HG02610 (cell line): ENCODE measurements around the gene TRAPPC3L.

Source experiments
- ATAC-seq: cut with Tn5 transposase; IDR thresholded peaks from one replicate; pipeline ENCODE4 v1.9.1; 2021; ENCODE audit warnings: mild to moderate bottlenecking, moderate library complexity; ENCODE audit not compliant: unreplicated experiment

Gene TRAPPC3L

DNA sequence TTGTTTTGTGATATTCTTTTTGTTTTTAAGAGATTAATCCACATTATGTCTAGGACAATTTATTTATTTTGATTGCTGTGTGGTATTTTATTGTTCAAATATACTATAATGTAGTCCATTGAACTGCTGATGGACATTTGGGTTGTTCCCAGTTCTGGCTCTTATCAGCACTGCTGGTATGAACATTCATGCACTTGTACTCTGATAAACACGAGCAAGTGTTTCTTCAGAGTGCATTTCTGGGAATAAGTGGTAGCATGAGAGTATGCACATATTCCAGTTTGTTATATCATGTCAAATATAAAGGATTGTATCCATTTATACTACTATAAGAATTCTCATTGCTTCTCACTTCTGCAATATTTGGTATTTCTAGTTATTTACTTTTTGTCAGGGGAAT is 77.2 kb downstream of the TRAPPC3L start:
- no peak for ATAC-seq

DNA sequence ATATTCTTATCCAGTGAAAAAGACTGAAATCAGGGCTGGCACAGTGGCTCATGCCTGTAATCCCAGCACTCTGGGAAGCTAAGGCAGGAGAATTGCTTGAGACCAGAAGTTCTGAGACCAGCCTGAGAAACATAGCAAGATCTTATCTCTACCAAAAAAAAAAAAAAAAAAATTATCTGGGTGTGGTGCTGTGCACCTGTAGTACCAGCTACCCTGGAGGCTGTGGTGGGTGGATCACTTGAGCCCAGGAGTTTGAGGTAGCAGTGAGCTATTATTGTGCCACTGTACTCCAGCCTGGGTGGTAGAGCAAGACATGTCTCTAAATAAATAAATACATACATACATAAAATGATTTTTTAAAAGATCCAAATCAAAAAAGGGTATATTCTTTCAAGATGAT is 78.0 kb downstream of the TRAPPC3L start:
- ATAC-seq, result no peak

DNA sequence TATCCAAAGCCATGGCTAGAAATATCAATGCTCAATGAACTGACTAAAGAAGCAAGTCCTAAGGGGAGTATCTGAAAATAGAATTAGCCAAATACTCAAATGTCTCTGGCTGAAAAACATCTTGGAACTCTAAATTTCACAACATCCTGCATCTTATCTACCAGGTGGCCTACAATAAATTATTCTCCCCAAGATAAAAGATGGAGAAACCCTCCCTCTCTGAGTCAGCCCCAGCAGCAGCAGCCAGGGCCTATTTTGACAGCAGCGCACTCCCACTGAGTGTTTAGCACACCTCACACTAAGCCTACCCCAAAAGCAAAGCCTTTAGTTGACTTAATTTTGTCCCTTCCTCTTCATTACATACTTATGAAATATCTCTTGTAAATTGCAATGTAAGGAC is 78.4 kb downstream of the TRAPPC3L start:
- ATAC-seq, result no peak

DNA sequence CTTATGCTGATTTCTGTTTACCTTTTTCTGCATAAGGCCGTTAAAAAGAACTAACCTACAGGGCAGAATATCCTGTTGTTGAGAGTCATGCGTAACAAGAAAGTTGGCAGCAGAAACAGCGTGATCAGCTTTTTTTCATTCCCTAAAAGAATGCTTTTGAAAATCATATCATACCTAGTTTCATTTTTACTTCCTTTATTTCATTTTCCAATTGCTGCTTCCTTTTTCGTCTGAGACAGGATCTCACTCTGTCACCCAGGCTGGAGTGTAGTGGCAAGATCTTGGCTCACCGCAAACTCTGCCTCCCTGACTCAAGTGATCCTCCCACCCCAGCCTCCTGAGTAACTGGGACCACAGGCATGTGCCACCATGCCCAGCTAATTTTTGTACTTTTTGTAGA is 80.2 kb downstream of the TRAPPC3L start:
- no peak for ATAC-seq

DNA sequence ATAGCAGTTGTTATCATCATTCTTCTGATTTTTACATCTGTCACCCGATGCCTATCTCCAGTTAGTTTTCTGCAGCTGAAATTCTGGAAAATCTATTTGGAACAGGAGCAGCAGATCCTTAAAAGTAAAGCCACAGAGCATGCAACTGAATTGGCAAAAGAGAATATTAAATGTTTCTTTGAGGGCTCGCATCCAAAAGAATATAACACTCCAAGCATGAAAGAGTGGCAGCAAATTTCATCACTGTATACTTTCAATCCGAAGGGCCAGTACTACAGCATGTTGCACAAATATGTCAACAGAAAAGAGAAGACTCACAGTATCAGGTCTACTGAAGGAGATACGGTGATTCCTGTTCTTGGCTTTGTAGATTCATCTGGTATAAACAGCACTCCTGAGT is 82.2 kb downstream of the TRAPPC3L start:
- no peak for ATAC-seq

DNA sequence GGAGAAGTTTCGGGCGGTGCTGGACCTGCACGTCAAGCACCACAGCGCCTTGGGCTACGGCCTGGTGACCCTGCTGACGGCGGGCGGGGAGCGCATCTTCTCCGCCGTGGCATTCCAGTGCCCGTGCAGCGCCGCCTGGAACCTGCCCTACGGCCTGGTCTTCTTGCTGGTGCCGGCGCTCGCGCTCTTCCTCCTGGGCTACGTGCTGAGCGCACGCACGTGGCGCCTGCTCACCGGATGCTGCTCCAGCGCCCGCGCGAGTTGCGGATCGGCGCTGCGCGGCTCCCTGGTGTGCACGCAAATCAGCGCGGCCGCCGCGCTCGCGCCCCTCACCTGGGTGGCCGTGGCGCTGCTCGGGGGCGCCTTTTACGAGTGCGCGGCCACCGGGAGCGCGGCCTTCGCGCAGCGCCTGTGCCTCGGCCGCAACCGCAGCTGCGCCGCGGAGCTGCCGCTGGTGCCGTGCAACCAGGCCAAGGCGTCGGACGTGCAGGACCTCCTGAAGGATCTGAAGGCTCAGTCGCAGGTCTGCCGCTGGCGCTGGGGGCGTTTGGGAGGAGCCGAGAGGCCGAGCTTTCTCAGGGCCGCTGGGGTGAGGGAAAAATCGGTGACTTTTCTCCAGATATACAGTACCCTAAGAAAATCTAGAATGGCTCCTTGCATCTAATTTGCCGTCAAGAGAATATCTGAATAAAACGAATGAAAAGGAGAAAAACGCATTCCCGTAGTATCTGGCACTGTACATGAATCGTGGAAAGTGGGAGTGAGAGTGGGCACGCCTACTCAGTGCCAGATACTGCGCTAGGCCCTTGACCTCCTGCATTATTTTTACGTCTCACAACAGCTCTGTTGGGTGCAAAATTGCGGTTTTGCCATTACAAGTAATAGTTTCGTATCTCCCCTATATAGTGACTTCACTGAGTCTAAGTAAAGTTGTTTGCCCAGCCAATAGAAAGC is 83.3 kb downstream of the TRAPPC3L start:
- peak; percentile 78 for ATAC-seq

DNA sequence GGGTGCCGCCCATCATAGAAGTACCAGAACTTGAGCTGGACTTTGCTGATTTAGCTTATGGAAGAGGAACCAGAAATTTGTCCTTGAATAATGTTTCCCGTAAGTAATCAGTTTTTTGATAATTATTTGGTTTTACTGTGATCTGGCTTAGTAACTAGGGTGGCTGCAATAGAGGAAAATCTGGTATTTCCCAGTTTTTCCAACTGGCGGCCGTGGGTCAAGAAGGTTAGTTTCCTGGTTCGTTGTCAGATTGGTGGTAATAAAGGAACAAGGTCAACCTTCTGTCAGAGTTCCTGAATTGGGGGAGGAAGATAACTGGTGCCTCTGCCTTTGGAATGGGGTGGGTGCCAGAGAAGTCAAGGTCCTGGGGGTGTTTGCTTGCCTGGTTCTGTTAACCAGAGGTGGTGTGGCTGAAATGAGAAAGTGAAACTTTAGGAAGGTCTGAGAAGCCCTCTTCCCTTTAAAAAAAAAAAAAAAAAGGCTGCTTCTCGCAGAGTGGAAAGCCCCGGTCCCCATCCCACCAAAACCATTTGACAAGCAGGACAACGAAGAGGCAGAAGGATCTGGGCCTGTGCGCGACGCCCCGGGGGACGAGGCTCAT is 84.1 kb downstream of the TRAPPC3L start, which contains the start of gene CALHM6:
Gene CALHM6 (plus strand): TSS at position 45 of the 601 bp plus-strand sequence. CDS start 555 bp downstream, at position 600.
- ATAC-seq, result no peak

DNA sequence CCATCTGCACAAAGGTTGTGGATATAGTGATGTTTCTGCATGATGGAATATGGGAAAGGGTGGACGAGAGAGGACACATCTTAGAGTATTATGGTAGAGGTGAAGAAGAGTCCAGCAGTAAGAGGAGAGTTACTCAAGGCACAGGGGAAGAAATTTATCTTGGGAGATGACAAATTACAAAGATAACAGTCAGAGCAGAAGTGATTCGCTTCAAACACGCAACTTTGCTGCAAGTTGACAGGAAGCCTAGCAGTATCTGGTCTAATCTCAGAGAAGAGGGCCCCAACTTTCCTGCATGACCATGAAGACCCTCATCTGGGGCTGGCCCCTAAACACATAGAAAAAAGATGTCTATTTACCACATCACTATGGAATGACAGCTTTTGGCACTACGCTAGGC is 85.6 kb downstream of the TRAPPC3L start:
- ATAC-seq, result no peak

DNA sequence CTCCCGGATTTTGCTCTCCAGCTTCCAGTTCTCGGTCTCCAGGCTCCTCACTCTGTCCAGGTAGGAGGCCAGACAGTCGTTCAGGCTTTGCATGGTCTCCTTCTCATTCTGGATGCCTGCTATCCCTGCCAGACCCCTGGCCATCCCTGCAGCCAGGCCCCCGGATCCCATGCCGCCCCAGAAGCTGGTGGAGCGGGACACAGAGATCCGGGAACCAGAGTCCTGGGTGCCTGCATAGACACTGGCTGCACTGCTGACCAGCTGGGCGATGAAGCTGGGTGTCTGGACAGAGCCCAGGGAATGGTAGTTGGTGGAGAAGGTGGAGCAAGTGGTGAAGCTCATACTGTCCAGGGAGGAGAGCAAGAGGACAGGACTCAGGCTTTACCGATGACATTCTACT is 87.2 kb downstream of the TRAPPC3L start:
- ATAC-seq, result no peak

DNA sequence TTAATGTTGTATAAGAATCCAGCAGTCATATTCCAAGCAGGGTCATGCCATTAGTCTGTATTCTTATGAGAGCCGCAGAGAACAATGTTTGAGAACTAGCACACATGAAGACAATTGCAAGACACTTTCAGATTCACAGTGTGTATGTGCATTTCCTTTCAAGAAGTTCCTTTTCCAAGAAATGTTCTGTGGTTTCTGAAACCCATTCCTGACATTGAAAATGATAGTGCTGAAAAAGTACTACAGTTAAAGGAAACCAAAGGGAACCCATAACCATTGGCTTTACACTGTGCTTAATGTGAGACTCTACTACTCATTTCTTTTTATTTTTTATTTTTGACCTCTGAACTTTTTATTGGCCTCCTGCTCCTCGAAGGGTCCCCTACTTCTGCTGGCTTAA is 88.6 kb downstream of the TRAPPC3L start:
- no peak for ATAC-seq

DNA sequence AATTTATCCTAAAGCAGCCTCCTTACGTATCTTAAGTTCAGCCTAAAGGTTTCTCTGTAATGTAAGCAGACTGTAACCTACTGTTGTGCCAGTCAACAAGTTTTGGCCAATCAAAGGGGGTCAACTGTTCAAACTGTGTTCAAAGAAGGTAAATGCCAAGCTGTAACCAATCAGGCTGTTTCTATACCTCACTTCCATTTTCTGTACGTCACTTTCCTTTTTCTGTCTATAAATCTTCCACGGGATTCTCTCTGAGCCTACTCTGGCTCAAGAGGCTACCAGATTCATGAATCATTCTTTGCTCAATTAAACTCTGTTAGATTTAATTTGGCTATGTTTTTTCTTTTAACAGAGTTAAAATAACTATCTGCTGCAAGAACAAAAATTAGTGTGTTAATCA is 89.4 kb downstream of the TRAPPC3L start:
- no peak for ATAC-seq

DNA sequence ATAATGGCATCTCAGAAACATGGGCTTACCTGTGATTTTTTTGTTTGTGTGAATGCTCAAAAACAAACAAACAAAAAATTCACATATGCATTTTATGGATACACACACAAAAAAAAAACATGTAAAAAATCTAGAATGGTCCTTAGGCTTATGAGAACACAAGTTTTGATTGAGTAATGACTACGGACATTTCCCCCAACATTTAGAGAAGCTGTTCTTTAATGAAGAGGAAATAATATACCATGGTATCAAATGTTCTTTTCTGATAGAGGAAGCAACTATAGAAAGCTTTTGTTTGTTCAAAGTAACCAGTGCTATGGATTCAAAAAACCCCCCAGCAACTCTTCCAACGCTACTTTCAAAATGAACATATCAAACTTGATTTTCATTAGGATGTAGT is 93.0 kb downstream of the TRAPPC3L start:
- no peak for ATAC-seq

DNA sequence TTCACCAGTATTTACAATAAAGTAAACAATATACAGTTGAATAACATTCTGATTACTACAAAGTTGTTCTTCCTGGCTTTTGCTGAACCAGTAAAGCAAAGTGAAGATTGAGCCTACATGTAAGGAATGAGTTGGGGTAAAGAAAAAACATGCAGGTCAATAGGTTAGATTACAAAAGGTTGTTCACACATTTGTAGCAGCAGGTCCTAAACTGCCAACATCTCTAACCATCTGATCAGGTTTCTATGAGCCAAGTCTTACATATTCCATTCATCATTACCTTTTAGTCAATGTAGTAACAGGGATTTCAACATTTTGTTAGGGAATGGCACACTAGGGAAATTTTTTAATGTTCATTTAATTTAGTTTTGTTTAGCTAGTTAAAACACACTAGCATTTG is 93.6 kb downstream of the TRAPPC3L start:
- no peak for ATAC-seq

DNA sequence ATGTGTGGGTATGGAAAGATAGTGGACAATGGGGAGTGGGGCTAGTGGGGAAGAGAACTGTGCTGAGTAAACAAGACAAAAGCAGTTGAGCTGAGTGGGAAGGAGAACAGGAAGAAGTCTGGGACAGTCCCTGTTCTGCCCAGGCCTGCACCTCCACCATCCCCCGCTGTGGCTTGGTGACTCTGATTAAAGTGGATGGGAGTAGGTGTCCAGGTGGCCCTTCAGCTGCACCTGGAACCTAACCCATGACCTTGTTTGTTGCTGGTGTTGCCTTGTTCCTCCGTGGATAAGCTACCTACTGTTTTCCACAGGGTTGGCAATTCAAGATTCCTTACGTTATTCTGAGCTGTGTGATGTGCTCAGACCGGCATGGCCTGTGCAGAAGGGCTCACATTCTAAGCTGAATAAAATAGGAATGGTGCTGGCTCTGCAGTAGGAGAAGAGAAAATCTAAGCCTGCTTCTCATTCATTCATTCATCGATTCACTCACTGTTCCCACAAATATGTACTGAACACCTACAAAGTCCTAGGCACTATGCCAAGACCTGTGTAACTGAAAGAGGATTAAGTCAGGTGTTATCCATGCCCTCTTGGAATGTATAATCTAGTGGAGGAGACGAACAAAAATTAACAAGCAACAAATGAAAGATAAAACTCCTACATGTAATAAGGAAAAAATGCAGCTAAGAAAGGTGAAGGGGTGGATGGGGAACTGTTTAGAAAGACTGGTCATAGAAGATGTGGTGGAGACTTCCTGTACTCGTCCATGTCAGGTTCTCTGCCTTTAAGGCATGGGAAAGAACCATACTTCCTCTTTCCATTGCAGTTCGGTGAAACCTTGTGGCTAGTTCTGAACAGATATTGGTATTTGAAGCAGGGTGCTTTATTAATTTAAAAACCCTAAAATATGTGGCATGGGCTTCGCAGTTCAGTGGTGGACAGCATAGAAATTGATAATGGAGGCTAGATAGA is 94.4 kb downstream of the TRAPPC3L start:
- ATAC-seq, result peak; percentile 90

DNA sequence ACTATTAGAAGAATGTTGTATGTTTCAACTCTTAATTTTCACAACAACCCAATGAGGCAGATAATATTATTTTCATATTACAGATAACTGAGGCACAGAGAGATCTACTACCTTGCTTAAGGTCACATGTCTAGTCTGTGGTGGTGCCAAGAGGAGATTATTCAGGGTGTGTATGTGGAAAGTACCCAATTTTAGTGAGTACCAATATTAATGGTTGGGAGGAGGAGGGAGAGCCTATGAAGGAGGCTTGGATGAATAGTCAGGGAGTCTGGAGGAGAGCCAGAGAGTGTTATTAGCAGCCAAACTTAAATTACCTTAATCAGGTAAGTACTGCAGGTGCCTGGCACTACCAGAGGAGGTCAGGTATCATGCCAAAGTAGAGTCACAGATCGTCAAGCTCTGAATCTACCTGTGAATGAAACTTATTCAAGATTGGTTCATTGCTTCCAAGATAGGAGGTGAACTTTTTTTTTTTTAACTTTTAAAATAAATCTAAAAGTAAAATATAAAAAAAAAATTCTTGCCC is 95.2 kb downstream of the TRAPPC3L start:
- ATAC-seq, result no peak

DNA sequence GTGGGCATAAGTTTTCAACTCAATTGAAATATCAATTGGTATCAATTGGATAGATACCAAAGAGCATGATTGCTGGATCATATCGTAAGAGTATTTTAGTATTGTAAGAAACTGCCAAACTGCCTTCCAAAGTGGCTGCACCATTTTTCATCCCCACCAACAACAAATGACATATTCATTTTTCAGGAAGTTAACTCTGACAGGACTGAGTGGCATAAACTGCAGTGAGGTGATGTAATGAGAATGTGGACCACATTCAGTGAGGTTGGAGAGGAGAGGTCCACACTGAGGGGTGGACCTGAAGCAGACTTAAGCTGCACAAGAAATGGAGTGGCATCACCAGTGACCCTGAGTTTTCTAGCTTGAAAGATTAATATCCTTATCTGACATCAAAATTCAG is 95.9 kb downstream of the TRAPPC3L start:
- ATAC-seq, result no peak

DNA sequence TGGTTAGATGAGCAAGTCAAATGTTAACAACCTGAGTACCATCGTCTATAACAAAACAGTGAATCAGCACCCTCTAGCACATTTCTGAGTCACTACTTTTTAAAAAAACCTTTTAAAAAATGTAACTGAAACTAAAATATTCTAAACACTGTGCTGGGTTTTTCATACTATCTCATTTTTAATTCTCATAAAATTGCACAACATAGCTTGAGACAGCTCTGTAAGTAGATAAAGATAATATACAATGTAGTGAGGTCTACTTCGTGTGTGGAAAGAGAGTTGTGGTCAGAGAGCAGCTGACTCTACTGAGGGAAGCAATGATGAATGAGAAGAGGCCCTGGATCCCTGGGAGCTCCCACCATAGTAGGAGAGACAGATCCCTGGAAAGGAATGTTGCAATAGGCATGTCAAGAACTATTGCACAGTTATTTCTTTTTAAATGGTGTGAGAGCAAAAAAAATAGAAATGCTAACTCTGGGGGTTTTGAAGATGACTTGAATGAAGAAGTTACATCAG is 97.9 kb downstream of the TRAPPC3L start:
- no peak for ATAC-seq

DNA sequence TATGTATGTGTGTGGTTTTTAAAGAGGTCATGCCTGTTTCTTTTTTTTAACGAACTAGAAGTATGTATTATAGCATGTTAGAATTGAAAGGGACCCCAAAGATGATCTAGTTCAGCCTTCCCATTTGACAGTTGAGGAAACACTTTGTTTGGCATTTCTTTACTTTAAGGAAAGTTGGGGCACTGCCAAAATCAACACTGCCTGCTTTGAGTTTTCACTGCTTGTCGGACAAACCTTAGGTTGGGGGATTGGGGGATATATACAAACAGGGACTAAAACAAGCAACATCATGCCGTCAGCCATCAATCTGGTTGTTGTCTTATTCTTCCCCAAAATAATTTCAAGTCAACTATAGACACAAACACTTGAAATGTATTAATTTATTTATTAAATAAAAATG is 98.4 kb downstream of the TRAPPC3L start:
- ATAC-seq, result no peak

DNA sequence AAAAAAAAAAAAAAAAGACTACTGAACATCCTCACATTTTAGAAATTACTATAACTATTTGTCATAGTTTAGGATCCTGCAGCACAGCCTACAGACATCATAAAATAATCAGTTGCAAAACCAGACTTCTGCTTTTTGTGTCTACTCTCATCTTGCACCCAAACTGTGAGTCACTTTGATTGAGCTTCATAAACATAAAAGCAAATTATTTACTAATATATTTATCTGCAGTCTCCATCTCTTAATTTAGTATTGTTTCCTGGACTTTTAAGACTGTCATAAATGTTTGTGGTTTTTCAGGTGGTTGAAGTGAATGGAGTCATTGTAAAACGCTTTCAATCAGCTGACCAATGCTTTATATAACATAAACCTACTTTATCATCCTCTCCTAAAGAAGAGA is 99.1 kb downstream of the TRAPPC3L start:
- no peak for ATAC-seq

DNA sequence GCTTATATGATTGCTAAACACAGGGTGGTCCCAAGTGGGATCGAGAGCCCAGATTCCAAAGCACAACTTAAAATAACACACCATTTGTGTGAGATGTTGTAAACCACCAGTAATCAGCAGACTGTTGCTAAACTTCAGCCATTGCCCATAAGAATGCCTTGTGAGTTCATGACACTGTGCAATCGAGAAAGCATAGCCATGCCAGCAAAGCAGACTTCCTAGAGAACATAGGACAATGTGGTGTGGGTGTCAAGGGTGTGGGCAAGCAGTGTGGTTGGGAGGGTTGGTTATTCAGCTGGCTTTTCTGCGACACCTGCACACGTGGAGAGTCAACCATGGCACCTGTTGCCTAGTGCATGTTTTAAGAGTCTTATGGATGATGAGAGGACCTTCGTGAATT is 100.4 kb downstream of the TRAPPC3L start:
- ATAC-seq, result no peak
